NCI-H2196 treated with DMSO at 0.1 percent for 48 hours (cell line): ENCODE measurements around the gene PRR12.
A peak's percentile ranks its signal among the peaks of the same experiment; 100 is the strongest.

ENCODE experiments used
- DNase-seq: peaks from one replicate; lab custom pipeline; 2025; ENCODE audit not compliant: unreplicated experiment; lab: John Stamatoyannopoulos, UW

PRR12 gene

GRCh38 chr19:49641688-49642491 is 50.9 kb downstream of the PRR12 start, which contains the start of gene SCAF1:
SCAF1 (plus strand) TSS chr19:49642209; CDS start chr19:49645027, 2,818 bp downstream.
- DNase-seq = peak; percentile 98

GRCh38 chr19:49642492-49643035 is 51.6 kb downstream of the PRR12 start:
- DNase-seq = no peak

- DNase-seq = no peak
These were observed 52.5 kb downstream of the PRR12 start for GRCh38 chr19:49643466-49643865.

GRCh38 chr19:49645592-49645991 is 54.6 kb downstream of the PRR12 start:
- DNase-seq = no peak

GRCh38 chr19:49645995-49646394 is 55.0 kb downstream of the PRR12 start:
- DNase-seq = no peak

GRCh38 chr19:49646586-49646985 is 55.6 kb downstream of the PRR12 start:
- no peak for DNase-seq

- no peak for DNase-seq
These were observed 60.2 kb downstream of the PRR12 start for GRCh38 chr19:49651029-49651819.

- no peak for DNase-seq
These were observed 61.0 kb downstream of the PRR12 start for GRCh38 chr19:49651820-49652550.

GRCh38 chr19:49652551-49653465 is 61.8 kb downstream of the PRR12 start:
- DNase-seq = no peak

- DNase-seq = no peak
These were observed 62.5 kb downstream of the PRR12 start for GRCh38 chr19:49653466-49653806.

GRCh38 chr19:49654581-49654980 is 63.6 kb downstream of the PRR12 start:
- DNase-seq = no peak

- no peak for DNase-seq
These were observed 64.8 kb downstream of the PRR12 start for GRCh38 chr19:49655570-49656455.

- no peak for DNase-seq
These were observed 65.6 kb downstream of the PRR12 start for GRCh38 chr19:49656456-49657109.

- DNase-seq = no peak
These were observed 66.6 kb downstream of the PRR12 start for GRCh38 chr19:49657493-49658138.

GRCh38 chr19:49658139-49658517 is 67.1 kb downstream of the PRR12 start:
- DNase-seq = no peak

GRCh38 chr19:49658566-49659442 is 67.8 kb downstream of the PRR12 start:
- no peak for DNase-seq

- no peak for DNase-seq
These were observed 69.5 kb downstream of the PRR12 start for GRCh38 chr19:49660338-49660961.
